Hepatocyte (in vitro differentiated cells): Measurements from ENCODE around the gene PCCA. TPM values are rescaled to one million over a fixed set of nuclear protein-coding genes. Genes with fewer than 3 reads are reported as not detected.

Experiments used
- DNase-seq: peaks from one replicate; pipeline ENCODE4 v3.0.0-alpha.2; 2016; ENCODE audit warnings: low spot score
- H2AFZ ChIP-seq: fragments of 200-600 bp; sonication (generic); 2 replicates; pipeline ENCODE4 v1.6.0; 2016; ENCODE audit warnings: antibody characterized with exemption, mild to moderate bottlenecking
- H3K27ac ChIP-seq: fragments of 200-600 bp; sonication (generic); 2 replicates; pipeline ENCODE4 v1.5.1; 2016; ENCODE audit warnings: mild to moderate bottlenecking
- H3K27me3 ChIP-seq: fragments of 200-600 bp; sonication (generic); 2 replicates; pipeline ENCODE4 v1.6.1; 2016
- H3K36me3 ChIP-seq: fragments of 200-600 bp; sonication (generic); replicated peaks from 2 replicates; pipeline ENCODE4 v1.5.1; 2016; ENCODE audit warnings: low read depth; ENCODE audit not compliant: insufficient read depth
- H3K4me1 ChIP-seq: fragments of 200-600 bp; sonication (generic); 2 replicates; pipeline ENCODE4 v1.5.1; 2016; ENCODE audit warnings: mild to moderate bottlenecking, moderate library complexity; ENCODE audit not compliant: insufficient read depth
- H3K4me2 ChIP-seq: fragments of 200-600 bp; sonication (generic); 2 replicates; pipeline ENCODE4 v1.6.0; 2016
- H3K4me3 ChIP-seq: fragments of 200-600 bp; sonication (generic); 2 replicates; pipeline ENCODE4 v1.5.1; 2016; ENCODE audit warnings: mild to moderate bottlenecking
- H3K79me2 ChIP-seq: fragments of 200-600 bp; sonication (generic); 2 replicates; pipeline ENCODE4 v1.6.0; 2017; ENCODE audit warnings: mild to moderate bottlenecking
- H3K9me2 ChIP-seq: fragments of 200-600 bp; sonication (generic); replicated peaks from 2 replicates; pipeline ENCODE4 v1.6.0; 2017; ENCODE audit warnings: mild to moderate bottlenecking; ENCODE audit not compliant: insufficient read depth
- H3K9me3 ChIP-seq: fragments of 200-600 bp; sonication (generic); 2 replicates; pipeline ENCODE4 v1.5.1; 2016; ENCODE audit warnings: low read depth, mild to moderate bottlenecking
- H4K20me1 ChIP-seq: fragments of 200-600 bp; sonication (generic); 2 replicates; pipeline ENCODE4 v1.6.0; 2016; ENCODE audit warnings: mild to moderate bottlenecking; ENCODE audit not compliant: insufficient read depth, poor library complexity, severe bottlenecking
- EZH2 ChIP-seq: fragments of 200-600 bp; sonication (generic); IDR thresholded peaks from 2 replicates; pipeline ENCODE4 v1.6.1; 2016; ENCODE audit warnings: antibody characterized with exemption, mild to moderate bottlenecking, borderline replicate concordance
- EZH2phosphoT487 ChIP-seq: fragments of 200-600 bp; sonication (generic); IDR thresholded peaks from one replicate; pipeline ENCODE4 v1.6.1; 2018; ENCODE audit warnings: antibody characterized with exemption, mild to moderate bottlenecking, low read depth, moderate library complexity; ENCODE audit not compliant: unreplicated experiment, severe bottlenecking
- WGBS: methylation state at CpG from one replicate; pipeline ENCODE4 v1.1.6; 2016; ENCODE audit warnings: low lambda C conversion rate; ENCODE audit errors: missing lambda C conversion rate; 5-methylcytosine and 5-hydroxymethylcytosine counted together
- polyA plus RNA-seq: library from polyadenylated mRNA; unstranded; fragments of >200 nt; fragmentation: Nextera tagmentation; extraction: Ambion mirVana; gene quantifications from 2 replicates; pipeline ENCODE4 v1.2.1, GENCODE V29; 2016
- total RNA-seq: library from RNA; depleted of rRNA; stranded (reverse); fragments of >200 nt; gene quantifications from 2 replicates; pipeline ENCODE4 v1.2.3, GENCODE V29; 2014
- TF ChIP-seq, protein P1 (sequence below): fragments of 200-600 bp; sonication (generic); IDR thresholded peaks from 2 replicates; pipeline ENCODE4 v1.5.1; 2016; ENCODE audit warnings: antibody characterized with exemption, mild to moderate bottlenecking; ENCODE audit not compliant: poor library complexity

Gene PCCA
- total and polyA plus RNA-seq, 2 experiments from 2014 or later, result 23.6 to 28.2 TPM

GRCh38 chr13:100245104-100245503, 156.2 kb downstream of the PCCA start:
- H3K27ac ChIP-seq, result no peak overlapping the region
- DNase-seq, result no peak
- H3K27me3 ChIP-seq, result no peaks in the 10 kb centered on the region
- H3K4me3 ChIP-seq, result no peak overlapping the region
- H3K4me1 ChIP-seq, result no peaks in the 10 kb centered on the region
- H3K9me2 ChIP-seq, result no peaks in the 10 kb centered on the region
- no peak overlapping the region for H2AFZ ChIP-seq
- no peaks in the 10 kb centered on the region for H3K79me2 ChIP-seq
- H3K4me2 ChIP-seq, result no peak overlapping the region
- TF ChIP-seq EZH2phosphoT487 (no peak), EZH2 (no peak)
- TF ChIP-seq, protein P1, sequence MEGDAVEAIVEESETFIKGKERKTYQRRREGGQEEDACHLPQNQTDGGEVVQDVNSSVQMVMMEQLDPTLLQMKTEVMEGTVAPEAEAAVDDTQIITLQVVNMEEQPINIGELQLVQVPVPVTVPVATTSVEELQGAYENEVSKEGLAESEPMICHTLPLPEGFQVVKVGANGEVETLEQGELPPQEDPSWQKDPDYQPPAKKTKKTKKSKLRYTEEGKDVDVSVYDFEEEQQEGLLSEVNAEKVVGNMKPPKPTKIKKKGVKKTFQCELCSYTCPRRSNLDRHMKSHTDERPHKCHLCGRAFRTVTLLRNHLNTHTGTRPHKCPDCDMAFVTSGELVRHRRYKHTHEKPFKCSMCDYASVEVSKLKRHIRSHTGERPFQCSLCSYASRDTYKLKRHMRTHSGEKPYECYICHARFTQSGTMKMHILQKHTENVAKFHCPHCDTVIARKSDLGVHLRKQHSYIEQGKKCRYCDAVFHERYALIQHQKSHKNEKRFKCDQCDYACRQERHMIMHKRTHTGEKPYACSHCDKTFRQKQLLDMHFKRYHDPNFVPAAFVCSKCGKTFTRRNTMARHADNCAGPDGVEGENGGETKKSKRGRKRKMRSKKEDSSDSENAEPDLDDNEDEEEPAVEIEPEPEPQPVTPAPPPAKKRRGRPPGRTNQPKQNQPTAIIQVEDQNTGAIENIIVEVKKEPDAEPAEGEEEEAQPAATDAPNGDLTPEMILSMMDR, result no peak
- H4K20me1 ChIP-seq, result no peaks in the 10 kb centered on the region
- H3K36me3 ChIP-seq, result no peaks in the 10 kb centered on the region
- WGBS, result 92% methylated on average over 1 of the region's 1 CpG
- H3K9me3 ChIP-seq, result peaks cover 4% of the 10 kb centered on the region

DNA sequence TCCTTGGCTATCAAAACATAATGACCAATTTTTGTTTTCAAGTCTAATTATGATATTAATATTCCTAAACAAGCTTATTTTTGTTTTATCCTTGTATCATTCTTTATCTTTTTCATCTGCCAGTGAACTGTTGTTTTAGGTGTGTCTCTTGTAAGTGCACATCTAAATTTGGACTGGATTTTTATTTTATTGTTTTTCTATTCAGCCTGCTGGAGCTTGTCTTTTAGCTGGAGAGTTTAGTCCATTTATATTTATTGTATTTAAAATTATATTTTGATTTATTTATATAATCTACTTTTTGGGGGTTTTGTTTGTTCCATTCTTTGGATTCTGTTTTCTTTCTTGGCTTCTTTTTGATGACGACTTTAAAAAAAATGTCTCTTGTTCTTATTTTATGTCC, 159.0 kb downstream of the PCCA start:
- Histone ChIP-seq H3K4me3 (no peak overlapping the region), H3K79me2 (no peaks in the 10 kb centered on the region), H3K27ac (no peak overlapping the region), H3K27me3 (no peaks in the 10 kb centered on the region), H3K4me2 (no peak overlapping the region), H3K4me1 (no peaks in the 10 kb centered on the region), H3K9me2 (no peaks in the 10 kb centered on the region), H2AFZ (no peak overlapping the region), H3K9me3 (peaks cover 4% of the 10 kb centered on the region), H3K36me3 (no peaks in the 10 kb centered on the region), H4K20me1 (no peaks in the 10 kb centered on the region)
- TF ChIP-seq EZH2phosphoT487 (no peak), EZH2 (no peak)
- TF ChIP-seq, protein P1, result no peak
- no peak for DNase-seq
- WGBS, result 96% methylated on average over 1 of the region's 1 CpG

- no peak overlapping the region for H3K4me2 ChIP-seq
- H2AFZ ChIP-seq, result no peak overlapping the region
- H4K20me1 ChIP-seq, result no peaks in the 10 kb centered on the region
- no peaks in the 10 kb centered on the region for H3K4me1 ChIP-seq
- no peaks in the 10 kb centered on the region for H3K27me3 ChIP-seq
- H3K9me2 ChIP-seq, result no peaks in the 10 kb centered on the region
- H3K27ac ChIP-seq, result no peak overlapping the region
- H3K9me3 ChIP-seq, result no peaks in the 10 kb centered on the region
- WGBS, result 91% methylated on average over 7 of the region's 7 CpGs
- TF ChIP-seq, protein P1, result no peak
- TF ChIP-seq EZH2, result no peak
- no peak for TF ChIP-seq EZH2phosphoT487
- no peak overlapping the region for H3K4me3 ChIP-seq
- no peak for DNase-seq
- H3K79me2 ChIP-seq, result no peaks in the 10 kb centered on the region
- H3K36me3 ChIP-seq, result no peaks in the 10 kb centered on the region
Measured at GRCh38 chr13:100254002-100254401, 165.1 kb downstream of the PCCA start.

DNA sequence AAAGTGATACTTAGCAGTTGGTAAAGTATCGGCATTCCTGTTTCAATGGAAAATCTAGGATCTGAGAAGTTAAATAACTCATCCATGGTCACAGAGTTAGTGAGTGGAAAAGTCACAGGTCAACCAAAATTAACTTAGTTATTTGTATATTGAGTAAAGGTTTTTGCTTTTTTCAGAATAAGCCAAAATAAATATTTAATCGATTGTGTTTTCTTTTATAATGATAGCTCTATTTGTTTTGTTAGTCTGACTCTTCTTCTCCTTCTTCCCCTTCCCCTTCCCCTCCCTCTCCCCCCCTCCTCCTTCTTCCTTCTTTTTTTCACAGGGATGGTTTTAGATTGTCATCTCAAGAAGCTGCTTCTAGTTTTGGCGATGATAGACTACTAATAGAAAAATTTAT, 173.5 kb downstream of the PCCA start:
- no peaks in the 10 kb centered on the region for H3K4me1 ChIP-seq
- H2AFZ ChIP-seq, result no peak overlapping the region
- no peaks in the 10 kb centered on the region for H3K79me2 ChIP-seq
- H4K20me1 ChIP-seq, result no peaks in the 10 kb centered on the region
- TF ChIP-seq EZH2 (no peak), EZH2phosphoT487 (no peak)
- TF ChIP-seq, protein P1, result no peak
- H3K4me3 ChIP-seq, result no peak overlapping the region
- H3K4me2 ChIP-seq, result no peak overlapping the region
- no peaks in the 10 kb centered on the region for H3K36me3 ChIP-seq
- 97% methylated on average over 3 of the region's 3 CpGs for WGBS
- DNase-seq, result no peak
- no peaks in the 10 kb centered on the region for H3K9me2 ChIP-seq
- H3K9me3 ChIP-seq, result no peaks in the 10 kb centered on the region
- no peaks in the 10 kb centered on the region for H3K27me3 ChIP-seq
- H3K27ac ChIP-seq, result no peak overlapping the region
